ENCODE data around the gene PTPN14. TPM values are rescaled to one million over a fixed set of nuclear protein-coding genes. Genes with fewer than 3 reads are reported as not detected.
A peak's percentile ranks its signal among the peaks of the same experiment; 100 is the strongest.

Gene PTPN14
- total and polyA plus RNA-seq, 2 of the 4 experiments (the other 2 are of a cell fraction): 21.5 to 31.7 TPM

DNA sequence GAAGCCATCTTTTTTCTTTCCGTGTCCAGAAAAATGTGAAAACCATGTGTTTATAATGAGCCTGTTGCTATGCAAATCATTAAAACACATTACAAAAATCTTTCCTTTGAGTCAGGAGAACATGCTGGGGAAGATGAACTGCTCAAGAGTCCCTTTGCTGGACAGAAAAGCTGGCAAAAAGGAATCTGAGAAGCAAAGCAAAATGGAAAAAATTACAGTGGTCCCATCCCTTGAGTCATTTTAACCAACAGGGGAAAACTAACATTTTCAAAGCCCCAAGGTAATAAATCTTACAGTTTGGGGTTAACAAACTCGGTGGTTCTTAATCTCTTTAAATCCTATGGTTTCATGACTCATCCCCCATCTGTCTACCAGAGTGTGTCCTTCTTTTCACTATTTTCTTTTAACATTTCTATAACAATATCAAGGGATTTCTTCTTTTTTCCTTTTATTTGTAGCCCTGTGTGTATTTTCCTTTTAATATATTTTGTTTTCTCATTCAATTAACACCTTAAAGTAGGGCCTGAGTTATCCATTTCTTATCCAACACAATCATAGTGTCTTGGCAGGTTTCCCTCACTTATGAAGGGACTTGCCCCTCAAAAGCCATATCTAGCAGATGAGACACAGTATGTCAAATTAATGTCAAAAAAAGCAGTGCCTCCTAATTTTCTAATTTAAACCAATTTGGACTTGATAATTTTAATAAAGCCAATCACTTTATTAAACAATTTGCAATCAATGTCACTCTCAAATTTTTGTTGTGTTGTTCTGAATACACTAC, 105.4 kb downstream of the PTPN14 start:
- dilution Hi-C loops (cut with HindIII; ENCODE audit: low sequenced_read_pairs, unreplicated experiment): no loop called here
- H4K5ac ChIP-seq (ENCODE audit: low read depth, low read length): no peak overlapping the region; the same call in 1 of the 2 replicates
- H3K14ac ChIP-seq (replicated peaks; ENCODE audit: low read depth, low read length): no peak overlapping the region
- peak overlapping the region; percentile 73; the same call in 1 of the 2 replicates for H3K18ac ChIP-seq (ENCODE audit: low read depth, low read length)
- H3K23ac ChIP-seq (ENCODE audit: low read depth, low read length): no peak overlapping the region
- no peaks in the 10 kb centered on the region for H3K27me3 ChIP-seq (ENCODE audit: control insufficient read depth, insufficient read depth, low read length)
- no peak overlapping the region for H4K91ac ChIP-seq (ENCODE audit: insufficient read depth, low read depth, low read length)
- no CpG with 5 or more reads among the region's 2 CpGs for WGBS, 2 experiments (ENCODE audit: extremely low coverage in 2 of 2, insufficient read length in 1 of 2)
- H2AK5ac ChIP-seq (ENCODE audit: low read depth, low read length): no peak overlapping the region
- no peak overlapping the region for H2AFZ ChIP-seq (replicated peaks; ENCODE audit: low read length, poor library complexity)
- H4K8ac ChIP-seq (ENCODE audit: low read depth in 2 of 2, low read length in 2 of 2): peak overlapping the region in 1 of 2 experiments; percentile 42; a peak in 1 of 4 replicates
- no TSS peak for BruUV-seq (replicated peaks)
- H3K9me1 ChIP-seq (ENCODE audit: insufficient read depth, low read length): peaks cover 11% of the 10 kb centered on the region
- H3K56ac ChIP-seq (ENCODE audit: extremely low read depth, insufficient read depth, low read length): no peak overlapping the region
- H3K4me1 ChIP-seq (ENCODE audit: control insufficient read depth, insufficient read depth, low read length): peaks cover 15% of the 10 kb centered on the region
- peak; percentile 96 for DNase-seq
- 0 out of 3 replicates have a peak overlapping the region, but pooled peaks have one; percentile 22 for H2BK15ac ChIP-seq (ENCODE audit: low read depth, low read length)
- no peak overlapping the region for H3K9ac ChIP-seq (ENCODE audit: low read depth, low read length)
- H3K4me2 ChIP-seq (ENCODE audit: low read depth, low read length): peak overlapping the region; percentile 59; the same call in 1 of the 2 replicates
- intact Hi-C loops (cut with micrococcal nuclease): loop anchor here (2.0 kb wide), 1 partner anchor 105 kb away; the partner anchor contains the start of gene PTPN14
- H3K4ac ChIP-seq (ENCODE audit: low read depth, low read length): no peak overlapping the region
- H2BK120ac ChIP-seq (ENCODE audit: low read depth, low read length): peak overlapping the region; percentile 3; the same call in 1 of the 2 replicates
- no peak overlapping the region for H2AK9ac ChIP-seq (replicated peaks; ENCODE audit: low read depth, low read length, poor library complexity)
- peak; percentile 80 for TF ChIP-seq FOS (IDR thresholded peaks at IDR 0.05; ENCODE audit: low read depth, low read length)
- peak; percentile 19; the same call in 1 of the 2 replicates for TF ChIP-seq MAFK (IDR thresholded peaks at IDR 0.05; ENCODE audit: low read depth, low read length)
- no peak for TF ChIP-seq BHLHE40 (IDR thresholded peaks at IDR 0.05; ENCODE audit: low read depth, low read length)
- H2BK5ac ChIP-seq (ENCODE audit: low read depth, low read length, poor library complexity, severe bottlenecking): peak overlapping the region; percentile 83
- H3K4me3 ChIP-seq (ENCODE audit: insufficient read depth, low read depth, low read length): no peak overlapping the region
- H3K79me1 ChIP-seq (ENCODE audit: low read depth in 1 of 2, low read length in 2 of 2): peaks cover 23 to 56% of the 10 kb centered on the region in 2 experiments
- ATAC-seq (ENCODE audit: low read depth): peak; percentile 43
- peak overlapping the region; percentile 31; the same call in 1 of the 2 replicates for H3K27ac ChIP-seq (ENCODE audit: insufficient read depth, low read length)
- 0 out of 2 replicates have a peak, but pooled peaks cover 1% of the 10 kb centered on the region for H3K36me3 ChIP-seq (ENCODE audit: control insufficient read depth, insufficient read depth, low read length)
- CTCF ChIA-PET: interaction anchor here (0.6 to 1.1 kb wide), 2 partner anchors 114 to 576 kb away, joined by 3 read pairs; no protein-coding TSS in a partner anchor
- peak overlapping the region; percentile 52 for H2BK20ac ChIP-seq (ENCODE audit: low read depth, low read length)
- no peaks in the 10 kb centered on the region for H3K9me3 ChIP-seq (ENCODE audit: control insufficient read depth, insufficient read depth, low read length)
- POLR2A ChIA-PET (ENCODE audit: unreplicated experiment): no interaction called here
- in situ Hi-C loops (cut with MboI; ENCODE audit: low sequenced_read_pairs): no loop called here
- peaks cover 20% of the 10 kb centered on the region; the same call in 1 of the 2 replicates for H4K20me1 ChIP-seq (ENCODE audit: insufficient read depth, low read length)

Measured in IMR-90 (cell line).